22Rv1 (cell line): ENCODE results near the gene RASGEF1B.
"Not testable (repeated sequence)": the region's sequence is repeated elsewhere in the genome, so short reads cannot be mapped to it uniquely, and the experiment has no call there.

Experiments
- H3K27ac ChIP-seq: fragments of 450-650 bp; 2 replicates; pipeline ENCODE4 v1.5.1; 2017
- ZFX ChIP-seq: fragments of 450-650 bp; IDR thresholded peaks from 2 replicates; pipeline ENCODE4 v1.6.1; 2017; ENCODE audit warnings: antibody characterized with exemption, borderline replicate concordance
- TF ChIP-seq, protein P1 (sequence below): fragments of 450-650 bp; IDR thresholded peaks from 2 replicates; pipeline ENCODE4 v1.5.1; 2017; ENCODE audit warnings: mild to moderate bottlenecking

The RASGEF1B gene

DNA sequence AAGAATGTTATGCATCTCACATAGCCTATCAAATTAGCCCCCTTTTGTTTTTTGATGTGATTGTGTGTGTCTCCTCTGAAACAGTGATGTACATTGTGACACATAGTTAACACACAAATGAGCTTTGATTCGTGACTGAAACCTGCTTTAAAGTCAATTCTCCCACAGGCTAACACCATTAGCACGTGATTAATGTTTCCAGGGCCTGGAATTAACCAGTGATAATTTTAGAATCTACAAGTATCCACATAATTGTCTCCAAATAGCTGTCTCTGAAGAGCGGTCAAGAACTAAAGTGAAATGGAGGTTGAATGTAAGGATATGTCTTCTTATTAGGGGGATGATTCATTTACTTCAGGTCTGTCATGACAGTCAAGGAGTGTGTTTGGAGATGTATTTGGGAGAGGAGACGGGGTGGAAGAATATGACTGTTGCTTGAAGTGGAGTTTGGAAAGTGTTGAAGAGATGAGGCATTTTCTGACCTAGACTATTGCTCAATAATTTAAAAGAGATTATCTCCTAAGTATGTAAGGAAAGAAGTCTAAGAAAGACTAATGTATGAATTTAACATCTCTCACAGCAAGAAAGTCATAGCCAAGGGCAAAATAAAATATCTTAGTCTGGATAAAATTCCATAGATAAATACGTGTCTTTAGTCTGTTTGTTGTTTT is 13.7 kb upstream of the RASGEF1B start:
- TF ChIP-seq, protein P1, sequence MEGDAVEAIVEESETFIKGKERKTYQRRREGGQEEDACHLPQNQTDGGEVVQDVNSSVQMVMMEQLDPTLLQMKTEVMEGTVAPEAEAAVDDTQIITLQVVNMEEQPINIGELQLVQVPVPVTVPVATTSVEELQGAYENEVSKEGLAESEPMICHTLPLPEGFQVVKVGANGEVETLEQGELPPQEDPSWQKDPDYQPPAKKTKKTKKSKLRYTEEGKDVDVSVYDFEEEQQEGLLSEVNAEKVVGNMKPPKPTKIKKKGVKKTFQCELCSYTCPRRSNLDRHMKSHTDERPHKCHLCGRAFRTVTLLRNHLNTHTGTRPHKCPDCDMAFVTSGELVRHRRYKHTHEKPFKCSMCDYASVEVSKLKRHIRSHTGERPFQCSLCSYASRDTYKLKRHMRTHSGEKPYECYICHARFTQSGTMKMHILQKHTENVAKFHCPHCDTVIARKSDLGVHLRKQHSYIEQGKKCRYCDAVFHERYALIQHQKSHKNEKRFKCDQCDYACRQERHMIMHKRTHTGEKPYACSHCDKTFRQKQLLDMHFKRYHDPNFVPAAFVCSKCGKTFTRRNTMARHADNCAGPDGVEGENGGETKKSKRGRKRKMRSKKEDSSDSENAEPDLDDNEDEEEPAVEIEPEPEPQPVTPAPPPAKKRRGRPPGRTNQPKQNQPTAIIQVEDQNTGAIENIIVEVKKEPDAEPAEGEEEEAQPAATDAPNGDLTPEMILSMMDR: no peak
- no peak for TF ChIP-seq ZFX
- no peak overlapping the region for H3K27ac ChIP-seq

DNA sequence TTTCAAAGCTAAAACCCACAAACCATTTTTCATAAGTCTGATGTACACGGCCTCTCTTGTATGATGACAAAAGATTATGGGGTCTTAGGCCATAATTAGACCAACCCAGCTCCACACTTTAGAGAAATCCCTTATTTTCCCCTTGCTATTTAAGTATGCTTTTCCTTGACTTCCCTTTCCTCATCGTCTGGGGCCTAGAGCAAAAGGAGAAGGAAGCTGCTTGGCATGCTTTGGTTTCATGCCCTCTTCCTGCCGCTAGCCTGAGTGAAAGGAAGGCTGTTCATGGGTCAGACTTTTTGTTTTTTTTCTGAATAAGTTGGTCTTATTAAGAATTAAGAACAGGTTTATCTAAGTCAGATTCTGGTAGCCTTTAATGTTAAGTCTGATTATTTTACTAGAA is 10.6 kb upstream of the RASGEF1B start:
- no peak for TF ChIP-seq ZFX
- TF ChIP-seq, protein P1: no peak
- no peak overlapping the region for H3K27ac ChIP-seq

DNA sequence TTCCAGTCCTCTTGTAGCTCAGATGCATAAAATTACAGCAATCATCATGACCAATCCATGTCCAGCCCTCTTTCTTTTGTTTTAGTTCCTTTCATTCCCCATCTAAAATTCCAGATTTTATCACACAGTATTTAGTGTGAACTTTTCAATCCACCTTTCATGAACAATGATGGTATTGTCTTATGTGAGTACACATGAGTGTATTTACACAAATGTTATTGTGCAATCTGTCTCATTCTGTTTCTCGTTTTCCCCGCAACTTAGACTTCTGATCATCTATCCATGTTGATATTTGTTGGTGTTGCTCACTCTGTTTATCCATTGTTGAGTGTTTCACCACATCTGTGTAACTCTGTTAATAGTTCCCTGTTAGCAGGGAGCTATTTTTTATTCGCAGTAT is 9.4 kb upstream of the RASGEF1B start:
- TF ChIP-seq, protein P1: no peak
- no peak for TF ChIP-seq ZFX
- no peak overlapping the region for H3K27ac ChIP-seq

DNA sequence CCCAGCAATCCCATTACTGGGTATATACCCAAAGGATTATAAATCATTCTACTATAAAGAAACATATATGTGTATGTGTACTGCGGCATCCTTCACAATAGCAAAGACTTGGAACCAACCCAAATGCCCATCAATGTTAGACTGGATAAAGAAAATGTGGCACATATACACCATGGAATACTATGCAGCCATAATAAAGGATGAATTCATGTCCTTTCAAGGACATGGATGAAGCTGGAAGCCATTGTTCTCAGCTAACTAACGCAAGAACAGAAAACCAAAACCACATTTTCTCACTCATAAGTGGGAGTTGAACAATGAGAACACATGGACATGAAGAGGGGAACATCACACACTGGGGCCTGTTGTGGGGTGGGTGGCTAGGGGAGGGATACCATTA is 7.9 kb upstream of the RASGEF1B start:
- H3K27ac ChIP-seq: not testable (repeated sequence)

DNA sequence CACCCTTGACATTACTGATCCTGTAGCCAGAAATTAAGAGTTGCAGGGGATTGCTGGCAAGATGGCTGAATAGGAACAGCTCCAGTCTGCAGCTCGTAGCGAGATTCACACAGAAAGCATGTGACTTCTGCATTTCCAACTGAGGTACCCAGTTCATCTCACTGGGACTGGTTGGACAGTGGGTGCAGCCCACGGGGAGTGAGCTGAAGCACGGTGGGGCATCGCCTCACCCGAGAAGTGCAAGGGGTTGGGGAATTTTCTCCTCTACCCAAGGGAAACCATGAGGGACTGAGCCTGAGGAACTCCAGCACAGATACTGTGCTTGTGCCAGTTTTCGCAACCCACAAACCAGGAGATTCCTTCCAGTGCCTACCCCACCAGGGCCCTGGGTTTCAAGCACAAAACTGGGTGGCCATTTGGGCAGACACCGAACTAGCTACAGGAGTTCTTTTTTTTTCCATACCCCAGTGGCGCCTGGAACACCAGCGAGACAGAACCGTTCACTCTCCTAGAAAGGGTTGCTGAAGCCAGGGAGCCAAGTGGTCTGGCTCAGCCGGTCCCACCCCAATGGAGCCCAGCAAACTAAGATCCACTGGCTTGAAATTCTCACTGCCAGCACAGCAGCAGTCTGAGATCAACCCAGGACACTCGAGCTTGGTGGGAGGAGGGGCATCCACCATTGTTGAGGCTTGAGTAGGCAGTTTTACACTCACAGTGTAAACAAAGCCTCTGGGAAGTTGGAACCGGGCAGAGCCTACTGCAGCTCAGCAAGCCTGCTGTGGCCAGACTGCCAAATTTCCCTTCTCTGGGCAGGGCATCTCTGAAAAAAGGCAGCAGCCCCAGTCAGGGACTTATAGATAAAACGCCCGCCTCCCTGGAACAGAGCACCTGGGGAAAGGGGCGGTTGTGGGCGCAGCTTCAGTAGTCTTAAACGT is 1.9 kb upstream of the RASGEF1B start:
- H3K27ac ChIP-seq: peak overlapping the region; percentile 92

DNA sequence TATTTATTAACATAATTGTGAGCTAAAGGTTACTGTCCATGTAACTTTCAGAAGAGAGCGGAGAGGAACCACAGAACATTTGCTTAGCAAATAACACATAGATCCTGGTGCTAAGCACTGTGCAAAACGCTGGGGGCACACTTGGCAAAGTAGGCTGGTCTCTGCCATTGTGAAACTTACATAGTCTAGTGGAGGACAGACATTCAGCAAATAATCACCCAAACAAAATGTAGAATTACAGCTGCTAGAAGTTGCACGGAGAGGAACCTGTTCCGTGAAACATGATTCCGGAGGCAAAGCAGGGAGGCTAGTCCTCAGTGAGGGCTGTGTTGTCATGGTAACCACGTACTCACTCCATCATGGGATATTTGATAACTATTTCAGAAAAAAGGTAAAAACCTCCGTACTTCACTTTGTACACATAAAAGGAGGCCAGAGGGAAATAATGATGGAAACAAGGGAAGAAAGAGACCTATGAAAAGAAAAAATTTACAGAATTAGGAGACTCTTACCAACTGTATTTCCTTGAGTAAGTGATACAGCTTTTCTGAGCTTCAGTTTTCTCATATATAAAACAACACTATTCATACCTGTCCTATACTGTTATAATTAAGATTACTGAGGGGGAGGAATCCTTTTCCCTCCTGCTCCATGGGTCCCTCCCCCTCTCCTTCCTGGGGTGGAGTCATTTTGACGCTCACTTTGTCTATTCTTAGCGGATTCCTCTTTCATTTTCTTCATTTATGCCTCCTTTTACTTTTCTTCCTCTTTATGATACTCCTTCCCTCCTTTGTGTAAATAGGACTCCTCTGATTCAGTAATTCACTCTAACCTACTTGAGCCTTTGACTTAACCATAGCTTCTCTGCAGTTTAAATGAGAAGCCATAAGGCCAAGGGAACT is 825 bp upstream of the RASGEF1B start:
- peak overlapping the region; percentile 92 for H3K27ac ChIP-seq
- TF ChIP-seq ZFX: no peak
- TF ChIP-seq, protein P1: peak; percentile 46

DNA sequence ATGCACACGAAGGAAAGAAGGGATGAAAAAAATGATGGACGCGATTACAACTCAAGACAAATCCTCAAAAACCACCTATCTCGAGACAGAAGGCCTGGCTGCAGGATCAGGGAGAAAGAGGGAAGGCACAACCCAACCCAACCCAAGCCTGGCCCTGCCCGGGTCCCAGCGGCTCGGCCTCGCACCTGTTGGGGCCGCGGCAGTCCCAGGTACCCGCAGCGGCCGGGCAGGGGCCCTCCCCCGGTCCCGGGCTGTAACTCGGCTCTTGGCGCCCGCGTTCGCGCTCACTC is 464 bp downstream of the RASGEF1B start:
- TF ChIP-seq, protein P1: no peak
- TF ChIP-seq ZFX: no peak
- peak overlapping the region; percentile 92 for H3K27ac ChIP-seq
